Ovary (tissue), 3 donors: ENCODE data around the gene ATP8A1.

Experiments
- CTCF ChIP-seq, 3 donors: fragments of 450-650 bp in 2 of 3; fragments of 200-600 bp in 1 of 3; IDR thresholded peaks; one replicate each; pipeline versions ENCODE4 v1.5.1 to v1.8.0; 2016 to 2022; ENCODE audit warnings: antibody characterized with exemption in 3 of 3, mild to moderate bottlenecking in 1 of 3
- POLR2A ChIP-seq: fragments of 450-650 bp; IDR thresholded peaks from one replicate; pipeline ENCODE4 v1.6.1; 2017; ENCODE audit warnings: antibody characterized with exemption, mild to moderate bottlenecking, moderate library complexity
- donor health status: DM: no; HTN: no; CAD: no.

GRCh38 chr4:42633605-42634388, 23.1 kb downstream of the ATP8A1 start:
- no peak for TF ChIP-seq CTCF (IDR thresholded peaks at IDR 0.05)
- no peak for TF ChIP-seq POLR2A
